ENCODE measurements around the gene PHF10.

PHF10 gene

DNA sequence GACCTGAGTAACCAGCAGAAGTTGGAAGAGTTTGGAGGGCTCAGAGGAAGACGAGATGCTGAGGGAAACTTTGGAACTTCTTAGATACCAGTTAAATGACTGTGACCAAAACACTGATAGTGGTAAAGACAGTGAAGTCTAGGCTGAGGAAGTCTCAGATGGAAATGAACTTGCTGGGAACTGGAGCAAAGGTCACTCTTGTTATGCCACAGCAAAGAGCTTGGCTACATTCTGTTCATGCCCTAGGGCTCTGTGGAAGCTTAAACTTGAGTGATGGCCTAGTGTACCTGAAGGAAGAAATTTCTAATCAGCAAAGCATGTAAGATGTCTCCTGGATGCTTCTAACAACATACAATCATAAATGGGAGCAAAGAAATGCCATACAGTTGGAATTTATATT is 47.2 kb downstream of the PHF10 start:
- DNase-seq (ENCODE audit: low read depth) = no peak

DNA sequence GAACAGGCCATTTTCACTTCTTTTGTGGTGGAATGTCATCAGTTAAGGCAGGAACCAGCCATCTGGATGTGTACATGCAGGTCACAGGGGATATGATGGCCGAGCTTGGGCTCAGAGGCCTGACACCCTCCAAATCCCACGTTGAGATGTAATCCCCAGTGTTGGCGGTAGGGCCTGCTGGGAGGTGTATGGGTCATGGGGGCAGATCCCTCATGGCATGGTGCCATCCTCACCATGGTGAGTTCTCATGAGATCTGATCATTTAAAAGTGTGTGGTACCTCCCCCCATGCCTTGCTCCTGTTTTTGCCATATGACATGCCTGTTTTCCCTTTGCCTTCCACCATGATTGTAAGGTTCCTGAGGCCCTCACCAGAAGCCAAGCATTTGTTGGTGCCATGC is 49.3 kb downstream of the PHF10 start:
- no peak for DNase-seq (ENCODE audit: low read depth)

DNA sequence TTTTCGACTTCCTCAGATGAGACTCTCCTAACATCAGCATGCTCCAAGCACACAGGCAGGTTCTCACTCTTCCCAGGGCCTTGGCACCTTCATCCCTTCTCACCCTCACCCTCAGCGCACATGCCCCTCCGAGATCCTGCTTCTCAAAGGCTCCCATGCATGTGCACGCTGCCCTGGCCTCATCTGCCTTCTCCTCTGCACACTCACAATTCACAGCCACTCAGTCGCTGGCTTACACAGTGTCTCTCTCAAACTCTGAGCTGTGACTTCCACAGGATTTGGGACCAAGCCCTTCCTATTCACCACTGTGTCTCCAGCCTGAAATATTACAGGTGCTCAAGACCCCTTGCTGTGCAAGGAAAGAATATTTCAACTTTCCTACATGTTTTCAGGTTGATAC is 52.7 kb downstream of the PHF10 start:
- no peak for DNase-seq (ENCODE audit: low read depth)

DNA sequence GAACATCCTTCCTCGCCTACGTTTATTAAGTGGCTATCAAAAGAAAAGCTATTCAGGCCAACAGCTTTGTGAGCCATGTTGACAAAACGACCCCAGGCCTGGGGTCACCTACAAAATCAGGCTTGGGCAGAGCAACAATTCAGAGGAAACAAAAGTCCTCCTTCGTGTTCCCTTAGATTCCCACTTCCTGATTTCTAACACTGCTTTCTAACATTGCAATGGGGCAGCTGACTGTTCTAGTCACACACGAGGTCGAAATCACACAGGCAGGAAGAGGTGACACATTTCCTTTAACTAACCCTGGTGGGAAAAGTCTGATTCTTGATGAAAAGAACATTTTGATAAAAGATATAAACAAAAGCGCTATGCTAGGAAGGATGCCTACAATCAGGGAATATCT is 54.4 kb downstream of the PHF10 start:
- no peak for DNase-seq (ENCODE audit: low read depth)

DNA sequence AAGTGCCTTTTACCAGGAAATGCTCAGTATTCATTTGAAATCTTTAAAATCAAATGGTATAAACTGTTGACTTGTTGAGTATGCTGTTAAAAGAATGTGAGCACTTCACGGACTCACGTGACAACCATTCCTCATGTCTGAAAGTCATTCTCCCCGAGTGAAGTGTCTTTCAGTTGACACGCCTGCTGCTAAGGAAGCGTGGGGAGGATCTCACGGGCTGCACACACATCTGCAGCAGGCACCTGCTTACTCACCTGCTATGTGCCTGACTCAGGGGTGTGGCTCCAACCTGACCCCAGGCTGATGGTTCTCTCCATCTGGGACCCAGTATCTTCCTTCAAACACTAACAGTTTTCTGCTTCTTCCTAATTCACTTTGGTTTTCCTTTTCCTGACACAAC is 55.2 kb downstream of the PHF10 start:
- no peak for DNase-seq (ENCODE audit: low read depth)

DNA sequence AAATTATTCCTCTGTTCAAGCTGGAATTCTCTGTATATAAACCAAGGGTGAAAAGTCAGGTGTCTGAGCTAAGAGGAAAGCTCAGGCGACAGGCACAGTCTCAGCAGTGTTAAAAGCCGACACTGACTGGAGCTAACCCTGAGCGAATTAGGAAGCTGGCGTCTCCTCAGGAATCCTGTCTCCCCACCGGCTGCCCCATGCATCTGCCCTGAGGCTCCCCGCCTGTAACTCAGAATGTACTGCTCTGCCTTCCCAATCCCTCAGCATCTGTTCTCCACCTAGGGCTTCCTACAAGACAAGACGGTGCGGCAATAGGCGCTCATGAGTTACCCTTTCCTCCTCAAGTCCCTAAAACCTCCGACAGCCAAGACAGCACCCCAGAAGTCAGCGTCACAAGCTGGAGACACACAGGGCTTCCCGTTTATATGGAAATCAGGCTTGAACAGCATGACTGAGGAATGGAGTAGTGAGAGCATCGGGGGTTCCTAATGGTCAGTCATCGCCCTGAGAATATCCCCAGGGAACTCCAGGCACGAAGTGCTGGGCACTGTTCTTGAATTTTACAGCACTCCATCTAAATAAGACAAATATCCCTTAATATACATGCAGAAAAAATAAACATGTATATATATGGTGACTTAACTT is 56.0 kb downstream of the PHF10 start:
- no peak for DNase-seq (ENCODE audit: low read depth)

DNA sequence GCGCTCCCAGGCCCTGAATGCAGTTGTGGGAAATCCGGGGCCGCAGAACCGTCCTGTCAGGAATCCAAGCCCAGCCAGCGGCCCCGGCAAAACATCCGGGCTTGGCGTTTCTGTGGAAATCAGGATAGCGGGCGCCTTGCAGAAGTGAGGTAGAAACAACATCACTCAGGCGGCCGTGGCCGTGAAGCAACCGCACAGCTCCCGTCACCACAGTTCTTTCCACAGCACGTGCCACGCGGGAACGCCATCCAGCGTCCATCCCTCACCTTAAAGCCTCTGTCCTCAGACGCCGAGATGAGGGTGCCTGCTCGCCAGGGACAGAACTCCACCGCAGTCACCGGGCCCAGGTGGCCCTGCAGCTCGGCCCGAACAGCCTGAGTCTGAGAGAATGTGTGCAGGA is 56.6 kb downstream of the PHF10 start:
- DNase-seq (ENCODE audit: low read depth) = no peak

DNA sequence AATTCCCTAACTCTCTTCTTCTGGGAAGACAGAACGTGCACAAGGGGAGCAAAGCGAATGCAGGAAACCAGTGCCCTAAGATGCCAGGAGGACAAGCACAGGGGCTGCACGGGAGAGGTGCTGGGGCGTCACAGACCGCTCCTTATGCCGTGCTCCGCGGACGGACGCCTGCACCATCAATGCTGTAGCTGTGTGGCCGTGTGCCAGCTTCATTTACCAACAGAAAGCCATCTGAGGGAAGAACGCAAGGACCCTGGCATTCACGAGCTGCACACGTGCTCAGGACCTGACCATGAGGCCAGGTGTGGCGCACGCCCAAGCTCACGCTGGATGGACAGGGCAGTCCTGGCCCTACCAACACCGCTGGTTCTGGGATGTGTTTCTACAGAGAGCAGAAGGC is 57.9 kb downstream of the PHF10 start:
- DNase-seq (ENCODE audit: low read depth) = no peak

DNA sequence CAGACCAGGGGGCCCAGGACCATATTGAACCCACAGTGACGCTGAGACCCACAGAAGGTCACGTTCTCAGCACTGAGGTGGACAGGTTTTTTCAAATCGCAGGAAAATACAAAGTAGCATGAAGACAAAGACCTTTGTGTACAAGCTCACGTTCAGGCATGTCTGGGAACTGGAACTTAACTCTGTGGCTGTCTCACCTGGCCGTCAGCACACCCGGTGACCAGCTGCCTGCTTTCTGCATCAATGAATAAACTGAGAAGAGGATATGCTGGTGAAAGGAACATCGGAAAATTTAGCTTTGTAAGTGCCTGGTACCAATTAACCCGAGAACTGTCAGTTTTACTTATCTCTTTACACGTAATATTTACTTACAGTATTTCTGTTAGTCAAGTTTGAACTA is 59.0 kb downstream of the PHF10 start:
- DNase-seq (ENCODE audit: low read depth) = no peak

DNA sequence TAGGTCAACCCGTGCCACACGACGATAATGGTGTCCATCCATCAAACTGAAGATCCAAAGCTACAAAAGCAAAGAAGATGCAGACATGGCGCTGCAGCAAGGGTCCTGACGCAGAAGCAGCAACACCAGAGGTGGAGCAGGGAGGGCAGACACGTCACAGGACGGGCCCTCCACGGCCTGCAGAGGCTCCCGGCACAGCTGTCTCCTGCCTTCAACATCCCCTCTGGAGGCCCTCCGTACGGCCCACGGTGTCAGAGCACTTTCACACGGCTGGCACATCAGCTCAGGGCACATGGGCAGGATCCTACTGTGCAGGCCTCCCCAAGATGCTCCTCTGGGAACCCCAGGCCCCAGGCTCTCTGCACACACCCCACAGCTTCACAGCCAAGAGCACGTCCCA is 60.1 kb downstream of the PHF10 start:
- DNase-seq (ENCODE audit: low read depth) = no peak

DNA sequence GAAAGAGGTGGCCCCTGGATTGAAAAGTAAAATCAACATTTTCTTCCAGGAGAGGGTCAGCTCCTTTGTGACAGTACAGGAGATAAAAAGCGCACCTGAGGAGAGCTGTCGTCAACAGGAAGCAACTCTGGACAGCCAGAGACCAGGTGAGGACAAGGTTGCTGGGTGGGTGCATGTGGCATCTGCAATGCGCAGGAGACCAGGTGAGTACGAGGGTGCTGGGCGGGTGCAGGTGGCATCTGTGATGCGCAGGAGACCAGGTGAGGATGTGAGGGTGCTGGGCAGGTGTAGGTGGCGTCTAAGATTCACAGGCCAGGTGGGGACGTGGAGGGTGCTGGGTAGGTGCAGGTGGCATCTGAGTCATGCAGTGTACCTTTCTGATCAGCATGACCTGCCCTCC is 60.8 kb downstream of the PHF10 start:
- no peak for DNase-seq (ENCODE audit: low read depth)

DNA sequence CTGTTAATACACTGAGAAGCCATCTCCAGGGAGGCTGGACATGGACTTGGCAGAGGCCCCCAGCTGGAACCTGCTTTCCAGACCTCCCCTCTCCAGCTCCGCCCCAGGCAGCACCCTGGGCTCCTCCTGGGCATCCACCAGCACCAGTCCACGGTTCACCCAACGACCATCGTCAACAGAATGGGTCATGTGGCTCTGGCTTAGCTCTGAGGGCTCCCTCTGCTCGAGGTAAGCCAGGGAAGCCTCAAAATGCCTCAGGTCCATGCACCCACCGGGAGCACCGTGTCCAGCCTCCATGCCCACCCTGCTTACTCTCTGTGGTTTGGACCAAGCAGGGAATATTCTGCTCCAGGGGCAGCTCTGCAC is 62.9 kb downstream of the PHF10 start:
- DNase-seq (ENCODE audit: low read depth) = no peak

DNA sequence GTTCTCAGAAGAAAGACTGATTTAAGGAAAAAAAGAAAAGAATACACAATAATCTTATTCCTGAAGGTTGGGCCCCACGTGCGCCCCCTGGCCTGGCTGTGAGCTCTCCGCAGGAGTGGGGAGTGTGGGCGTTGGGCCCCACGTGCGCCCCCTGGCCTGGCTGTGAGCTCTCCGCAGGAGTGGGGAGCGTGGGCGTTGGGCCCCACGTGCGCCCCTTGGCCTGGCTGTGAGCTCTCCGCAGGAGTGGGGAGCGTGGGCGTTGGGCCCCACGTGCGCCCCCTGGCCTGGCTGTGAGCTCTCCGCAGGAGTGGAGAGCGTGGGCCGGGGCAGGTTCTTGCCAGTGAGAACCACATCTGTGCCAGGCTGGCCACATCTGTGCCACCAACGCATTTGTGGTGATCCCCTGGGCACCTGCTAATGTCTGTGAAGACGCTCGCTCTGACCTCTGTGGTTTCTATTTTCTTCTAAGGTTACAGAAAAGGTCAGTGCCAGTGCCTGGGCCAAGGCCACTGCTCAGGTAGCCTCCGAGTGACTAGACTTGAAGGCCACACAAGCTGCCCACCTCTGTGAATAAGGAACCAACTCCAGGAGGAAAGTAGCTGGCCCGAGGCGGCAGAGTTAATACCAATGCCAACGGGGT is 63.4 kb downstream of the PHF10 start:
- no peak for DNase-seq (ENCODE audit: low read depth)

DNA sequence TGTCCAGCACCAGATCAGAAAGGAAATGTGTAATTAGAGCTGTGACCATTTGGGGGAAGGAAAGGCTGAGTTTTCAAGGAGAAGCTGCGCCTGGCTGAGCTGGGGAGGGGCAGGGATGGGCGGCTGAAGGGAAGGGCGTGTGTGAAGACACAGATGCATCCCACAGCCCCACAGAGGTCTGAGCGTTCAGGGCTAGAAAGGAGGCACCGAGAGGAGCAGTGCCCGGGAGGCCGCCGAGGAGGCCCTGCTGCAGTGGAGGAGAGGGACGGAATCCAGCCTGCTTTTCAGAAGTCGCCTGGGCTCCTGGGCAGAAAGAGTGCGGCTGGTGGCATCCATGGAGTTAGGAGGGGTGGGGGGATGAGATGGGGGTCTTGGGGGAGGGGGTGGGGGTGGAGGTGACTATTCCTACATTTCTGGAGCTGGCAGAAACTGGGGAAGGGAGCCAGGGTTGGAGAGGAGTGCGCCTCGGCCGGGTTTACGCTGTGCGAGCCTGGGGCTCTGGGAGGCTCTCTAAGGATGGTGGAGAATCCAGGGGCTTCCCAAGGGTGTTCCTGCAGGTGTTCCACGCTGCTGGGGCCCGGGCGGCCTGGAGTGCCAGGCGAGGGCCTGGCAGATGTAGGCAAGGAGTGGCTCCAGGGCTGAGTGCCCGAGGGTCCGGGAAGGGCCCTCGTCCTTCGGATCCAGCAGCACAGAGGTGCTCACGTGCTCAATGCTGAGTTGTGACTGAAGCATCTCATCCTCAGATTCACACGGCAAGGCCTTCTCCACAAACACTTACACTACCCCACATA is 64.3 kb downstream of the PHF10 start:
- DNase-seq (ENCODE audit: low read depth) = no peak

DNA sequence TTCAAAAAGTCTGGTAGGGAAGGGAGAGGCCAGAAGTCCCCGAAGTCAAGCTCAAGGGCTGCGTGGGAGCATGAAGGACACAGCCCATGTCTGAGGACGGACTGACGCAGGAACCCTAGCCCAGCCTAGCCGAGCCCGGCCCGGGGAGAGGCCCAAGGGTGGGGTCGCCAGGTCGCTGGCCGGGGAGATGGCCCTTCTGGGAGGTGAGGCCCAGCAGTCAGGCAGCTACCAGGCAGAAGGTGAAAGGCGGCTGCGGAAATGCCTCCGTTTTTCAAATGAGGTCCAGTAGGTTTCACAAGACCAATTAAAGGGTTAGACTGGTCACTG is 67.1 kb downstream of the PHF10 start:
- no peak for DNase-seq (ENCODE audit: low read depth)

DNA sequence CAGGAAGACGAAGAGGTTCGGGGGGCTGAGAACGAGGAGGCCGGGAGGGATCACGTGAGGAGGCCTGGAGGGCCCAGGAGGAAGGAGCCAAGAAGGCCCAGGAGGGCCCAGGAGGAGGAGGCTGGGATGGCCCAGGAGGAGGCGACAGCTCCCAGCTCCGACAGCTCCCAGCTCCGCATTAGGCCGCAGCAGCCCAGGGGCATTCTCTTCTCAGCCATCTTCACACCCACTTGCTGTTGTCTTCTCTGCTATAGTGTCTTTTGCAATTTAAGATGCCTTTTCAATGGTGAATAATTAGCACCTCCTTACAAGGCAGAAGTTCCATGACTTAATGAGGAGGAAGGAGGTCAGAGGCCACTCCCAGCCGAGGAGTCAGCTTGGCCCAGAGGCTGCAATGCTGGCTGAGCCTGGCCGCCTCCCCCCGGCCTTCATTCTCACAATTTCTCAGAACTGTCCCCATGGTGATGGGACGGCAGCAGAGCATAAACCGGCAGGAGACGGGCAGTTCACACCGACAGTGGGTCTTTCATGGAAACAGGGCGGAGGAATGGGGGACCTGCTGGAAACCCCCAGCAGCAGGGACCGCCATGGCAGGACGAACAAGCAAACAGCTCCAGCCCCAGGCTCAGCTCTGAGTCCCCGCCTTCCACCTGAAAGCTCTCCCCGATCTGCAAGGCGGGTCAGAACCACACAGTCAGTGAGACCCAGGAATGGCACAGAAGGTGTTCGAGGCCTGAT is 67.6 kb downstream of the PHF10 start:
- no peak for DNase-seq (ENCODE audit: low read depth)

DNA sequence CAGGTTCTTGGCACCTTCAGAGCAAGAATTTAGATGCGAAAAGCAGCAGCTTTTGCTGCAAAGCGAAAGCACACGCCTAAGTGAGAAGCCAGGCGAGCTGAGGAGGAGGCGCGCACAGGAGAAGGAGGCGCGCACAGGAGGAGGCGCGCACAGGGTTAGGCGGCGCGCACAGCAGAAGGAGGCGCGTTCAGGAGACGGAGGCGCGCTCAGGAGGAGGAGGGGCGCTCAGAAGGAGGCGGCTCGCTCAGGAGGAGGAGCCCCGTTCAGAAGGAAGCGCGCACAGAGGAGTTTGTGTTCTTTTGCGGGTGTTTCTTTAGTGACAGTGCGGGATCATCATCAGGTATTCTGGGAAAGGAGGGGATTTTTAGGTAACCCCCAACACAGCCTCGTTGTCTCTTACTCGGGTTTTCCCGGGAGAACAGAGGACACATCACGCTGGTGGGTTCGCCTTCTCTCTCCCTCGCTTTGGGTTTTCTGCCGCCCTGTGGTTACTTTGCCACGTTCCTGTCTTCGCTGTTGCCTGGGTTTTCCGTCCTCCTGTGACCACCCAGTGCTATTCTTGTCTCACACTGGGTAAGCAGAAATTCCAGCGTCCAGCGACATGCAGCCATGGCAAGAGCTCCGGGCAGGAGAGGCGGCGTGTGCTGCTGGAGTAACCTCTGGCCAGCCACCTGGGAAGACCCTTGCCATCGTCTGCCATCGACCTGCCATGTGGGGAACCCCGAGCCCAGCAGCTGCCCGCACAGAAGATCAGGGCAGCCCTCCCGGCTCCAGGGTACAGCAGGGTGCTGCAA is 69.5 kb downstream of the PHF10 start:
- DNase-seq (ENCODE audit: low read depth) = peak; percentile 44

Data from stimulated activated CD8-positive, alpha-beta memory T cell treated with anti-CD3 and anti-CD28 coated beads, Interleukin-4, amount 100 ng/mL, for 24 hours (primary cell).